K562 (cell line): Measurements from ENCODE around the gene MDN1. TPM values are rescaled to one million over a fixed set of nuclear protein-coding genes. Genes with fewer than 3 reads are reported as not detected.
A peak's percentile ranks its signal among the peaks of the same experiment; 100 is the strongest.

Source experiments
- BRF2 ChIP-seq: IDR thresholded peaks from 3 replicates; pipeline ENCODE4 v1.6.1; 2011; ENCODE audit warnings: borderline replicate concordance, mild to moderate bottlenecking; ENCODE audit not compliant: insufficient read length, insufficient read depth
- CHD7 ChIP-seq: fragments of 200-600 bp; sonication (generic); IDR thresholded peaks from one replicate; pipeline ENCODE4 v1.6.1; 2012; ENCODE audit warnings: mild to moderate bottlenecking, low read depth, low read length, inconsistent platforms
- PKNOX1 ChIP-seq: fragments of 450-650 bp; IDR thresholded peaks from 2 replicates; pipeline ENCODE4 v1.6.1; 2016
- PTTG1 ChIP-seq: fragments of 450-650 bp; IDR thresholded peaks from 2 replicates; pipeline ENCODE4 v1.6.1; 2016; ENCODE audit warnings: low read depth, mild to moderate bottlenecking, missing genetic modification characterization, missing compliant biosample characterization
- SNRNP70 ChIP-seq: fragments of 200-400 bp; formaldehyde crosslinking; optimal IDR thresholded peaks from 2 replicates; pipeline ENCODE3; 2017; ENCODE audit warnings: low read depth, low read length
- USF1 ChIP-seq: sonication (generic); formaldehyde crosslinking; IDR thresholded peaks from 2 replicates; pipeline ENCODE4 v1.9.0; 2022; ENCODE audit warnings: mild to moderate bottlenecking, missing genetic modification reagents
- YY1 ChIP-seq, 3 experiments: IDR thresholded peaks; 2 replicates each; pipeline ENCODE4 v1.6.1; 2011; ENCODE audit warnings: low read length in 2 of 3, mild to moderate bottlenecking in 2 of 3, moderate library complexity in 2 of 3, borderline replicate concordance in 1 of 3, control low read depth in 1 of 3, low read depth in 1 of 3; ENCODE audit not compliant: insufficient read depth in 3 of 3, insufficient replicate concordance in 2 of 3, control insufficient read depth in 1 of 3, insufficient read length in 1 of 3; ENCODE audit errors: extremely low read depth in 1 of 3
- ZBTB43 ChIP-seq: sonication (generic); formaldehyde crosslinking; IDR thresholded peaks from 2 replicates; pipeline ENCODE4 v1.8.0; 2023; ENCODE audit warnings: mild to moderate bottlenecking, missing genetic modification reagents
- ZNF76 ChIP-seq: fragments of 250-450 bp; sonication (Bioruptor Pico); IDR thresholded peaks from 2 replicates; pipeline ENCODE4 v1.4.0; 2020; ENCODE audit warnings: mild to moderate bottlenecking, moderate library complexity, borderline replicate concordance
- polyA plus RNA-seq, 8 experiments: library from polyadenylated mRNA; depleted of rRNA in 4 of 8; stranded (reverse) in 5 of 8; unstranded in 3 of 8; fragments of >200 nt; fragmentation: Nextera tagmentation in 2 of 8; fragmentation: Illumina TruSeq in 1 of 8; extraction: Ambion mirVana in 2 of 8; extraction: Trizol in 1 of 8; gene quantifications; 2 replicates each; pipeline versions ENCODE4 v1.2.1 to v1.2.3, GENCODE V29; 2011 to 2014; ENCODE audit warnings: inconsistent platforms in 1 of 8, missing spikeins in 1 of 8
- total RNA-seq, 7 experiments: library from RNA; depleted of rRNA in 6 of 7; stranded (reverse); fragments of >200 nt in 6 of 7; fragmentation: Illumina TruSeq in 2 of 7; extraction: Trizol in 2 of 7; gene quantifications; 2 replicates each; pipeline versions ENCODE4 v1.2.1 to v1.2.3, GENCODE V29; 2011 to 2021; ENCODE audit warnings: low replicate concordance in 1 of 7

The MDN1 gene
- total and polyA plus RNA-seq, 9 of the 15 experiments (the other 6 are each of a cell fraction or from before 2014, with no cell fraction given) = 25.6 to 93.6 (median 43.0) TPM

- peak in 1 of 3 experiments; percentile 70 for TF ChIP-seq YY1 (IDR thresholded peaks at IDR 0.05; ENCODE audit: borderline replicate concordance in 1 of 3, control insufficient read depth in 1 of 3, extremely low read depth in 1 of 3, insufficient read depth in 3 of 3, insufficient read length in 1 of 3, insufficient replicate concordance in 2 of 3, low read depth in 1 of 3, low read length in 2 of 3)
- TF ChIP-seq PTTG1 (tag) = no peak
- TF ChIP-seq PKNOX1 = peak; percentile 94
- no peak for TF ChIP-seq ZNF76 (CRISPR knock-in tag)
- peak; percentile 93 for TF ChIP-seq USF1 (CRISPR knock-in tag)
- no peak for TF ChIP-seq BRF2
- TF ChIP-seq CHD7 = no peak
- TF ChIP-seq SNRNP70 = no peak
- peak; percentile 82; the same call in 1 of the 2 replicates for TF ChIP-seq ZBTB43 (CRISPR knock-in tag)
Observed at GRCh38 chr6:89819336-89820130, at the start of gene MDN1 (continued).
